ENCODE results near the gene DNAAF1.
"Not testable (repeated sequence)": the region's sequence is repeated elsewhere in the genome, so short reads cannot be mapped to it uniquely, and the experiment has no call there.

The DNAAF1 gene

DNA sequence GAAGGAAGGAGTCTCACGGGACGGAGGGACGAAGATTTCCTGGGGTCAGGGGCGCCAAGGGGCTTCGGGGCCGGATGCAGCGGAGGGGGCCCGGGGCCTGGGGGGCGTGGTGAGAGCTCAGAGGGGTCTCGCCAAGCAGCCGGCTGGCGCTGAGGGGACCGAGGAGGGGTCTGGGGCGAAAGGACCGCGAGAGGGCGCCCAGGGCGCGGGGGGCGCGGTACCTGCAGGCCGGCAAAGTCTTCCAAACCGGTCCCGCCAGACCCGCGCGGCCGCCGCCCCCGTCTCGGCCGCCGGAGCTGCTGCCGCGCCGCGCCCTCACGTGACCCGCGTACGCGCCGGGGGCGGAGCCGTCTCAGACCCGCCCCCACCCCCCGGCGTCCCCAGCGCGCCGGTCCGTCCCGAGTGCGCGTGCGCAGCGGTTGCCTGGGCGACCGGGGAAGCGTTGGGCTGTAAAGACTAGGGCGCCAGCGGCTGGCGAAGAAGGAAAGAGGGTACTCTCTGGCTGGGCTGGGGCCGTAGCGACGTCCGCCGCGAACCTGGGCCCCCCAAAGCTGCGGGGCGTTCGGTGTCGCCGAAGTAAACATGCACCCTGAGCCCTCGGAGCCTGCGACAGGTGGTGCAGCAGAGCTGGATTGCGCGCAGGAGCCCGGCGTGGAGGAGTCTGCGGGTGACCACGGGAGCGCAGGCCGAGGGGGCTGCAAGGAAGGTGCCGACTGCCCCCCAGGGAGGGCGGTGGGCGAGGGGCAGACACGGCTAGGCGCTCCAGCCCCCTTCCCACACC is at the start of gene DNAAF1, which contains the start of gene HSDL1:
Gene DNAAF1, plus strand, starts transcription at position 450 of the 781 bp plus-strand sequence. Its CDS starts 133 bp downstream, at position 583.
Gene HSDL1, minus strand, starts transcription at position 319 of the 781 bp plus-strand sequence. CDS start 13,856 bp downstream, outside the sequence.
- DNase-seq (ENCODE audit: low read depth) = peak; percentile 69

DNA sequence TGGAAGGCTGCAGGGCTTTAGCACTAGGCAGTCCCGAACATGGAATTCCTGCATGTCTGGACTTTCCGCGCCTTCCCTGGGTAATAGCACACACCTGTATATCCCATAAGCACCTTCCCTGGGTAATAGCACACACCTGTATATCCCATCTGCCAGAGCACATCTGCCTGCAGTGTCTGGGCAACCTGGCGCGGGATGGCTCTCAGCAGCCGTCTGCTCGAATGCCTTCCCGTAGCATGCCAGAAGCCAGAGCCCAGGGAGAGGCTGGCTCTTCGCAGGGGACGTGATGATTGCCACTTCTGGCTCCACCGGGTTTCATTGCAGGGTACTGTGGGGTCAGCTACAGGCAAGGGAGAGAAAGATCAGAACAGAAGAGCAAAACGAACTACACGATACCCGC is 49.6 kb upstream of the DNAAF1 start:
- no peak for DNase-seq (ENCODE audit: low read depth)

DNA sequence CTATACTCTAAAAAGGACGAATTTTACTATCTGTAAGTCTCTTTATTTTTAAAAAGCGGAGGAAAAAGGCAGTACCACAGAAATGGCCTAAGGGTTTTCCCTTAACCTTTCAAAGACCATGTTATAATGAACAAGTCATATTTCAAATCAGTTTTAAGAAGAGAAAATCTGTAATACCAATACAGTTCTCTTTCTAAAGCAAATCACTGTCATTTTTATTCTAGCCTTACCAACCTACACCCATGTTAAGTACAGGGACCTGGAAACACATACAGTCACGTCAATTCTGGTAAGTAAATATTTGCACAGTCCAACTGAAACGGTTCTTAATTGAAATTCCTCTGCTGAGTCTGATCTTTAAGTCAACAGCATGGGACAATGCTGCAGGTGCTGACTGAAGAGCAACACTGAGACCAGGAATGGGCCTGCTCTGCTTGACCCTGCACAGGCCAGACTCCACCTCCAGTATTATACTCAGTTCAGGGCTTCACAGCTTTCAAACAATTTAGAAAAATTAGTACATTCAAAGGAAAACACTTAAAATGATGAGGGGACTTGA is 48.6 kb upstream of the DNAAF1 start:
- DNase-seq (ENCODE audit: low read depth) = no peak

DNA sequence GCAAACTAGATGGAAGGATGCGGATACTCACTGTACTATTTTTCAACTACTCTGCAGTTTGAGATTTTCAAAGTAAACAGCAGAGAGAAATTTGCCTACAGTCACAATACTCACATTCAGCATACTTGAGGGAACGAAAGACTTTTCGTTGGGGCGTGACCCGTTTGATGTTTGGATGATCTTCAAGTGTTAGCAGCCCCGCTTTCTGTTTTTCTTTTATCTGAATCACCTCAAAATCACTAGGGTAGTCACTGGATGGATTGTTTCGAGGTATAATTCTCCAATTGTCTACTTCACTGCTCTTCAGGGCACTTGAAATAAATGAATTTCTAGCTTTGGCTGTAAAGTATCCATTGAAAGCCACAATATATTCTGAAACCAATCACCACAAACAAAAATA is 46.2 kb upstream of the DNAAF1 start:
- no peak for DNase-seq (ENCODE audit: low read depth)

DNA sequence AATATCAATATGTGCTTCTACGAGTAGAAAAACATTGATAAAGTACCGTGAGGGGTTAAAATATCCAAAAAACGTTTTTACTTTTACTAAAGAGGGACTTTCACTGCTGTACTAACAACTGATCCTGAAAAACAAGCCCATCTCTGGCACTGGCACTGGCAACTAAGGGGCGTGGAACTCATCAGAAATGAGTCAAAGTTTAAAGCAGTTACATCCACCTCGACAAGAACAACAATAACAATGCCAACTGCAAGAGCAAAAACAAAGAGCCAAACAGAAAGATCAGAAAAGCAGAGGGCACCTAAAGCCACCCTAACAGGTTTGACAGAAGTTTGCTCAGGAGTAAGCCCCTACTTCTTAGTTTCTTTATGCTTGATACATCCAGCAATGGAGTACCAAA is 41.4 kb upstream of the DNAAF1 start:
- DNase-seq (ENCODE audit: low read depth) = no peak

DNA sequence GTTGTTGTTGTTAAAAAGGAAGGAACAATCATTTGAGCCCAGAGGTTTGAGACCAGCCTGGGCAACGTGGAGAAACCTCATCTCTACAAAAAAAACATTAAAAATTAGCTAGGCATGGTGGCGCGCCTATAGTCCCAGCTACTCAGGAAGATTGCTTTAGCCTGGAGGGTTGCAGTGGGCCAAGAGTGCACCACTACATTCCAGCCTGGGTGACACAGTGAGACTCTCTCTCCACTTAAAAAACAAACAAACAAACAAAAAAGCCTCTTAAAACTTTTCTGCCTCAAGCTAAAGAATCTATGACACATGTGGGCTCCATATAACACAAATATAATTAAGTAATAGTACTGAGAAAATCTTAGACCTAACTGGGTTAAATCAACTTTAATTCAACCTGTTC is 40.9 kb upstream of the DNAAF1 start:
- DNase-seq (ENCODE audit: low read depth) = no peak

DNA sequence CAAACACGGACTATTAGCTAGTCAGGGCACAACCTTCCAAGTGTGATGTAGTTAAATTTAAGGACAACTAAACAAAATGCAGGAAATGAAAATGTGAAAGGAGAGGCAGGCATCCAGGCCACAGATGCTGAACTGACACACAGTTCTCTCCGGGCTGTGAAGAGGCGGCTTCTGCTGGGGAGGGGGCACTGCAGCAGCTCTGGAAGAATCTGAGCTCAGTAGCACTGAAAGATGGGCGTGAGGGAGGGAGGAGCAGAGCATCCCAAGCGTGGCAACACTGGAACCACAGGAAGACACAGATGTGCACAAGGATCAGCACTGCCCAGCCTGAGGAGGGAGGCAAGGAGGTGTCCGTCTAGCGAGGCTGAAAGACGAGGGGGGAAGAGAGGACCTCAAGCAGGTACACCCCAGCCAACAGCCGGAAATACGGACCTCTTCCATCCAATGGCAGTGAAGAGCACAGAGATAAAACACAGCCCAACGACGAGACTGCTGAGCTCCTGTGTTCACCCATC is 39.8 kb upstream of the DNAAF1 start:
- DNase-seq (ENCODE audit: low read depth) = no peak

DNA sequence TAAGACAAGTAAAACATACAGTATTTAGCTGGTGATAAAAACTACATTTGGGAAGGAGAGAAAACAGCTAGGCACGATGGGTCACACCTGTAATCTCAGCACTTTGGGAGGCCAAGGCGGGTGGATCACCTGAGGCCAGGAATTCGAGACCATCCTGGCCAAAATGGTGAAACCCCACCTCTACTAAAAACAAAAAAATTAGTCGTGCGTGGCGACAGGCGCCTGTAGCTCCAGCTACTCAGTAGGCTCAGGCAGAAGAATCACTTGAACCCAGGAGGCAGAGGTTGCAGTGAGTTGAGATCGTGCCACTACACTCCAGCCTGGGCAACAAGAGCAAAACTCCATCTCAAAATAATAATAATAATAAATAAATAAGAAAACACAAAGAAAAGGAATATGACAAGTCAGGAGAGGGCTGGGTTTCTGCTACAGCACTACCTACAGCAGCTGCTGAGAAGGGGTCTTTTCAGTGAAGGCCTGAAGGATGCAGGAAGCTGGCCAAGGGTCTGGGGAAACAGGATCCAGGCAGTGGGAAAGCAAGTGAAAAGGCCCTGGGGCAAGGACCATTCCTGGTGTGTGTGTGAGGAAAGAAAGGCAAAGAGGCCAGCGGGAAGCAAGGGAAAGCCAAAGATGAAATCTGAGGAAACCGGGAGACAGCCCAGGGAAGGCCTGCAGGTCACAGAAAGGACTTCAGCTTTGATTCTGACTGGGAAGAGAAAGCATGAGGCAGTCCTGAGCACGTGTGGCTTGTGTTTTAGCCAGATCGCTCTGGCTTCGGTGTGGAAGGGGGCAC is 39.0 kb upstream of the DNAAF1 start:
- DNase-seq (ENCODE audit: low read depth) = no peak

DNA sequence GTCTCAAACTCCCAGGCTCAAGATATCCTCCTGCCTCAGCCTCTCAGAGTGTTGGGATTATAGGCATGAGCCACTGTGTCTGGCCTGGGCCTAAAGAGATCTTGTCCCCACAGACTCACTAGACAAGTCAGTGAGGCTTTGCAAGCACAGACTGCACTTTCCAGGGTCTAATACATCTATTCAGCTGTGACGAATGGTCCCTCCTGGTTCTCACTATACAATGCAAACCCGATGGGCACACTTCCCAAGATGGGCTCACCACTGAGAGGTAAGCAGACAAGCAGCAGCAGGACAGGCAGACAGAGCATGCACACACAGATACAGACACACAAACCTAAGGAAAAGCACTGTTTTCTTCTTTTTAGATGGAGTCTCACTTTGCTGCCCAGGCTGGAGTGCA is 37.2 kb upstream of the DNAAF1 start:
- no peak for DNase-seq (ENCODE audit: low read depth)

DNA sequence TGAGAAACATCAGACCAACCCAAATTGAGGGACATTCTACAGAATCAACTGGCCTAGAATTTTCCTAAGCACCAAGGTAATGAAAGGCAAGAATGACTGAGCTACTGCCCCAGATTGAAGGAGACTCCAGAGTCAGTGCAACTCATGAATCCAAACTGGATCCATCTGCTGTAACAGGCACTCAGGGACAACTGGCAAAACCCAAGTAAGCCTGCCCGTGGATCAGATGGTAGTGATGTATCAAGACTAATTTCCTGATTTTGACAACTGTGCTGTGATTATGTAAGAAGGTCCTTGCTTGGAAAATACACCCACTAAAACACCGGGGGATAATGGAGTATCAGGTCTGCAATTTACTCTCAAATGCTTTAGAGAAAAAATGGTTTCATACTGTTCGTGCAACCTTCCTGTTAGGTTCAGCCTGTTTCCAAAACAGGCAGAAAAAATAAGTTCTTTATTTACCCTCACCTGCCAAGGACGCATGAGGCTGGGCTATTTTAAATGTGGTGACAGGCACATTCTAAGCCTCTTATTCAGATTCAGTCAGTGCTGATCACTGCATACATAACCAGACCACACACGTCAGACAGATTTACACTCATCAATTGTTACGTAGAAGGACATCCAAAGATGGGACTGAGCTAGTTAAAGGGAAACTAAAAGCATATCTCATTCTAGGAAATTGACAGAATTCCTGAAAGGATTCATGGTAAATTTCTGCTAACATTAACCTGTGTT is 35.3 kb upstream of the DNAAF1 start:
- no peak for DNase-seq (ENCODE audit: low read depth)

DNA sequence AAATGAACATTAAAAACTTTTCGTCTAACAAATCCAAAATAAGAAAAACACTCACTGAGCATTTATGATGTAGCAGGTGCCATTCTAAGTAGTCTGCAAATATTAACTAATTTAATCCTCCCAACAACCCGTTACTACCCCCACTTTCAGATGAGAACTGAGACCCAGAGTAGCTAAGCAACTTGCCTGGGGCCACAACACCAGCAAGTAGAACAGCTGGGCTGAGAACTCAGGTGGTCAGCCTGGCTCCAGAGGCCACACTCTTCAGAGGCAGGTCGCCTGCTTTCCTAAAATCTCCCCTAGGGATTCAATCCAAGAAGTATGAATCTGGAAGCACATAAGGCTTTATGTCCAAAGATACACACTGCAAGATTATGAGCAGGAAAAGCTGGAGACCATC is 34.6 kb upstream of the DNAAF1 start:
- no peak for DNase-seq (ENCODE audit: low read depth)

DNA sequence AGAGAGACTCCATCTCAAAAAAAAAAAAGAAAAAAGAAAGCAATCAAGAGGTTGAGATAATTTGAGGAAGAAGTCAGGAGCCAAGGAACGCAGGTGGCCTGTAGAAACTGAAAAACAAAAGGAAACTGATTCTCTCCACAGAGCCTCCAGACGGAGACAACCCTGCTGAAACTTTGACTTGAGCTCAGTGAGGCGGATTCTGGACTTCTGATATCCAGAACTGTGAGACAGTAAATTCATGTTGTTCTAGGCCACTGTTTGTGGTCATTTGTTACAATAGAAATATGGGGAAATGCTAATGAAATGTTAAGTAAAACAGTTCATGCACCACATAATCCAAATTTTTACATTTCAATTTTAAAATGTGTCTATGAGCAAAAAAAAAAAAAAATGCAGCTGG is 33.6 kb upstream of the DNAAF1 start:
- DNase-seq (ENCODE audit: low read depth) = no peak

DNA sequence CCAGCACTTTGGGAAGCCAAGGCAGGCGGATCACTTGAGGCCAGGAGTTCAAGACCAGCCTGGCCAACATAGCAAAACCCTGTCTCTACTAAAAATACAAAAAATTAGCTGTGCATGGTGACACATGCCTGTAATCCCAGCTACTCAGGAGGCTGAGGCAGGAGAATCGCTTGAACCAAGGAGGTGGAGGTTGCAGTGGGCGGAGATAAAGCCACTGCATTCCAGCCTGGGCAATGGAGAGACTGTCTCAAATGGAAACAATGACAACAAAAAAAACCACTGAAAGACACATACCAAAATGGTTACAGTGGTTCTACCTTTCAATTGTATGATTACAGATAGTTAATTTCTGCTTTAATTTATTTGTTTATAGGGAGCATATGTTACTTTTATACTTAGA is 33.2 kb upstream of the DNAAF1 start:
- not testable (repeated sequence) for DNase-seq (ENCODE audit: low read depth)

DNA sequence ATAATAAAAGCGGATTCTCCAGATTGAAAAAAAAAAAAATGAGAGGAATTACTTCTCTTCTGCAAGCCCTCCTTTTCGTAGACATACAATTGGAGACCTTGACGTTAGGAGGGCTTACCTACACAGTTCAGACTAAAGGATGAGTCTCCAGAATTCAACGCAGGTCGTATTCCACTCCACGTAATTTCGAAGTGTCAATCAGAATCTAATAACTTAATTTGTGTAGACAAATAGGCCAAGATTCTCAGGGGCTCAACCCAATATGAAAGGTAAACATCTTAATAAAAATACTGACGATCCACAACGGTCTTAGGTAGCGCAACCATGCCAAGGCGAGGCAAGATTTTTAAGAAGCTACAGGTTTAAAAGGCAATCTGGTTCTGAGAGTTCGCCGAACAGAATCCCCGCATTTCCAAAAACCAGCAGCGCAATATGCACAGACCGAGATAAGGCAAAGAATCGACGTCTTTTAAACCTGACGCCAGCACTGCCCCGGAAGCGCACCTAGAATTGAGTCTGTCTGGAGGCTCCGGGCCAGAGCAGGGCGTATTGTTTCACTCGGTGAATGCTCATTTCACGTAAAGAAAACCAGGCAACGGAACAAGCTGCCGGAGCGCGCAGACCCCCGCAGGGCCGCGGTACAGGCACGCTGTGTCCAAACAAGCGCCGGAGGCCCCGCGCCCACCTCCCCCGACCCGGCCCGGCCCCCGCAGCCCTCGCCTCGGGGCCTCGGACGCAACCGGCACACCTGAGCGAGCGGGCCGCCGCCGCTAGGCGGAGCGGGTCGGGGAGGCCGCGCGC is 29.0 kb upstream of the DNAAF1 start:
- DNase-seq (ENCODE audit: low read depth) = peak; percentile 20

DNA sequence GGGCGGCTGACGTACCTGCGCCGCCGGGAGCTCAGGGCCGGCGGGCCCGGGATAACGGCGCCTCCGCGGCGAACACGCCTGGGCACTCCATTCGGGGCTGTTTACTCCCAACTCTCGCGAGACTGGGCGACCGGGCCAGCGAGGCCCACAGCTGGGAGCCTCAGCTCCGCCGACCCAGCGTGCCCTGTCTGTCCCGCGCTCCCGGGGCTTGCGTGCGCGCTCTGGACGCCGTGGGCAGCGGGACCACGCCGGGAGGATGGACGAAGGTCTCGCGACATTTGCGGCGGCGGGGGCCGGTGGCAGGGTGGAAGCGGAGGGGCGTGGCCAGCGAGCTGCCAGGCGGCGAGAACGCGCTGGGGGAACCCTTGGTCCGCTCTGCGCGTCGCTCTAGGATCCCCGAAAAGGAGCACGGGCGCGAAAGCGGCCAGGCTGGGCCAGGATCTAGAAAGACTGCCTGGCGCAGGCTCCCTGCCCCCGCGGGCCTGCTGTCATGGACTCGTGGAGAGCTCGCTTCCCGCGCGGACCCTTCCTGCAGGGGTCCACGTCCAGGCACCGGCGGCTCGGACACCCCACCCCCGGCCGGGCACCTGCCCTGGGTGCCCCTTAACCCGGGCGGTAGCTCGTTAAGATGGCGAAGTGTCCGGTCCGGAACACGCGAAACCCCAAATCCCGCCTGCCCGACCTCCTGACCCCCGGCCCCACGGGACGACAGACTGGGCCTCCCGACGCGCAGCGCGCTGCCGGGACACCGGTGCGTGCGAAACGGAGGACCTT is 28.2 kb upstream of the DNAAF1 start, which contains the start of gene MBTPS1:
Gene MBTPS1, minus strand, starts transcription at position 223 of the 774 bp plus-strand sequence. CDS start 15,159 bp downstream, outside the sequence.
- DNase-seq (ENCODE audit: low read depth) = peak; percentile 95

DNA sequence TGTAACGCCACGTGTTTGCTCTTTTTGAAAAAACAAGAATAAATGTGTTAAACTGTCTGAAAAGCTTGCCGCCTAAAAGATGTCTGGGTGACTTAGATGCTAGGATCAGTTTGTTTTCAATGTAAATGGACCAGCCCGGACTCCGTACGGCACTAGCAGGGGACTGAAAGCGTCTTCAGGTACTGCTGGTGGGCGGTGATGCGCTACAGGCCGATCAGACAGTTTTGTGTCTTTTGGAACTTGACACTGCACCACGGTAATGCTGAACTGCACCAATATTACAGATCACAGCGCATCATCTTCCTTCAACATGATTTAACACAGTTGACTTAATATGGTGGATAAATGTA is 27.6 kb upstream of the DNAAF1 start:
- peak; percentile 20 for DNase-seq (ENCODE audit: low read depth)

DNA sequence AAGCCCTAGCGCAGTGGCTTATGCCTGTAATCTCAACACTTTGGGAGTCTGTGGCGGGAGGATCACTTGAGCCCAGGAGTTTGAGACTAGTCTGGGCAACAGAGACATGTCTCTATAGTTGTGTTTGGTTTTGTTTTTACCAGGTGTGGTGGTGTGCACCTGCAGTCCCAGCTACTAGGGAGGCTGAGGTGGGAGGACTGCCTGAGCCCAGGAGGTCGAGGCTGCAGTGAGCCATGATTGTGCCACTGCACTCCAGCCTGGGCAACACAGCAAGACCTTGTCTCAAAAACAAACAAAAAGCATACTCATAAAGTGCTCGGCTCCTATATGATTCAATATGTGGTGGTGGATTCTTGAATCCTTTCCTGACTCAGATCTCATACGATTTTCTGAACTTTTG is 26.8 kb upstream of the DNAAF1 start:
- not testable (repeated sequence) for DNase-seq (ENCODE audit: low read depth)

DNA sequence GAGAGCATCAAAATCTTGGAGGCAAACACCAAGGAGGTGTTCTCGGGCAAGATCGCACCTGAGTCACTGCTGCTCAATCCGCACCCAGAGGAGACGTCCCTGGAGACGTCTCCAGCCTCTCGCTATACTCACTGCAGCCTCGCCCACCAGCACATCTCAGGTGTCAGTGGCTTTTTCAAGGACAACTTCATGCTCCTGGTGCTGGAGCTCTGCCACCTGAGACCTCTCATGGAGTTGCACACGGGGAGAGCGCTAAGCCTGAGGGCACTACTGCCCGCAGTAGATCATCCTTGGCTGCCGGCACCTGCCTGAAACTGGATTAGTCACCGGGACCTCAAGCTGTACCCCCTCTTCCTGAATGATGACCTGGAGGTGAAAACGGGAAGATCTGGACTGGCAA is 25.7 kb upstream of the DNAAF1 start:
- no peak for DNase-seq (ENCODE audit: low read depth)

DNA sequence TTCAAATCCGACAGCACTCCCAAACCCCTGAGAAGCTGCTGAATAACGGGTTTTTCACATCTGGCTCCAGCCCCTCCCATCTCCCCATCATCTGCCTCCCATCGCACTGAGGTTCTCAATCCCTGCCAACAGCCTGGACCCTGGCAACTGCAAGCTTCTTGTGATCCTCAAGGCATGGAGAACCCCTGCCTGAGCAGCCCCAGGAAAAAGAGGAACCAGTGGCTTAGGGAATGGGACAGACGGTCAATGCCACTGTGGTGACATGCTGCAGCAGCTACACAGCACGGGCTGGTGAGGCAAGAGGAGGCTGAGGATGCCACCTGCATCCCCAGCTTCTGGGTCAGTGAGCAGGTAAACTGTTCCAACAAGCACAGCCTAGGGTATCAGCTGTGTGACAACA is 25.1 kb upstream of the DNAAF1 start:
- no peak for DNase-seq (ENCODE audit: low read depth)

DNA sequence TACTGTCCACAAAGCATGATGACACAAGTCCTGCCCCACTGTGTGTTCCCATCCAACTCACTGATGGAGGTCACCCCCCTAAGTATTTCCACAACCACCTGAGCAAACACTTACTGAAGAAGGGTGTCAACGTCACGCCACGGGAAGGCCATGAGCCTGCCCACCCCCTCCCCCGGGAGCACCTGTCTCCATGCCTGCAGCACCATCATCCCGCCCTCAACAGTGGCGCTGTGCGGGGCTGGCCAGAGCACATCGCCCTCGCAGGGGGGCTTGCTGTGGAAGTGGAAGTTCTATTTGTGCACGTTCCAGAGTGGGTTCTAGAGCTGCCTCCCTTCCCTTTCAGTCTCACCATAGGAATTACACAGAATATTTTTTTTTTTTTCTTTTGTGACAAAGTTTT is 24.1 kb upstream of the DNAAF1 start:
- no peak for DNase-seq (ENCODE audit: low read depth)
